H9 (cell line): ENCODE data around the gene MED27. TPM values are rescaled to one million over a fixed set of nuclear protein-coding genes. Genes with fewer than 3 reads are reported as not detected.
A peak's percentile ranks its signal among the peaks of the same experiment; 100 is the strongest.

ENCODE experiments used
- DNase-seq: peaks from one replicate; pipeline ENCODE4 v3.0.0-alpha.2; 2017
- H2AFZ ChIP-seq: one replicate; pipeline ENCODE4 v1.6.1; 2013; ENCODE audit warnings: mild to moderate bottlenecking, low read length, control low read depth, moderate library complexity
- H2AK5ac ChIP-seq: 2 replicates; pipeline ENCODE4 v1.6.1; 2013; ENCODE audit warnings: low read length, control low read depth, mixed read lengths; ENCODE audit not compliant: insufficient read length
- H2BK120ac ChIP-seq: one replicate; pipeline ENCODE4 v1.6.1; 2013; ENCODE audit warnings: low read depth, mild to moderate bottlenecking, low read length, control low read depth, inconsistent platforms; ENCODE audit not compliant: poor library complexity, severe bottlenecking
- H2BK12ac ChIP-seq: 2 replicates; pipeline ENCODE4 v1.6.1; 2013; ENCODE audit warnings: low read length, control low read depth, mixed read lengths, low read depth; ENCODE audit not compliant: insufficient read length
- H2BK15ac ChIP-seq: 2 replicates; pipeline ENCODE4 v1.6.1; 2013; ENCODE audit warnings: low read depth, low read length, control low read depth
- H2BK20ac ChIP-seq: one replicate; pipeline ENCODE4 v1.6.1; 2013; ENCODE audit warnings: low read depth, mild to moderate bottlenecking, low read length, control low read depth, inconsistent platforms; ENCODE audit not compliant: poor library complexity, severe bottlenecking
- H2BK5ac ChIP-seq: 2 replicates; pipeline ENCODE4 v1.6.1; 2013; ENCODE audit warnings: low read length, control low read depth, mixed read lengths; ENCODE audit not compliant: insufficient read length
- H3K14ac ChIP-seq: 2 replicates; pipeline ENCODE4 v1.6.1; 2013; ENCODE audit warnings: low read length, control low read depth; ENCODE audit not compliant: insufficient read depth
- H3K18ac ChIP-seq: 2 replicates; pipeline ENCODE4 v1.6.1; 2013; ENCODE audit warnings: low read depth, mild to moderate bottlenecking, mixed read lengths, low read length, control low read depth; ENCODE audit not compliant: insufficient read length
- H3K23ac ChIP-seq: 2 replicates; pipeline ENCODE4 v1.6.1; 2013; ENCODE audit warnings: low read length, control low read depth, mixed read lengths, low read depth; ENCODE audit not compliant: insufficient read length
- H3K23me2 ChIP-seq: 2 replicates; pipeline ENCODE4 v1.6.1; 2013; ENCODE audit warnings: low read depth, mild to moderate bottlenecking, mixed read lengths, low read length, control low read depth; ENCODE audit not compliant: insufficient read length, poor library complexity, severe bottlenecking
- H3K27ac ChIP-seq: 2 replicates; pipeline ENCODE4 v1.5.1; 2013; ENCODE audit warnings: low read length, control low read depth, mixed read lengths, low read depth; ENCODE audit not compliant: insufficient read length
- H3K27me3 ChIP-seq: 2 replicates; pipeline ENCODE4 v1.6.1; 2013; ENCODE audit warnings: low read length, control low read depth, inconsistent platforms; ENCODE audit not compliant: insufficient read depth
- H3K4ac ChIP-seq: 2 replicates; pipeline ENCODE4 v1.6.1; 2013; ENCODE audit warnings: low read depth, mild to moderate bottlenecking, control low read depth, inconsistent platforms, low read length, moderate library complexity
- H3K4me1 ChIP-seq: 2 replicates; pipeline ENCODE4 v1.6.1; 2013; ENCODE audit warnings: low read length, control low read depth, inconsistent platforms; ENCODE audit not compliant: insufficient read depth
- H3K4me2 ChIP-seq: 2 replicates; pipeline ENCODE4 v1.6.1; 2013; ENCODE audit warnings: low read length, control low read depth, mixed read lengths; ENCODE audit not compliant: insufficient read length, insufficient read depth
- H3K56ac ChIP-seq: 2 replicates; pipeline ENCODE4 v1.6.1; 2013; ENCODE audit warnings: low read depth, mild to moderate bottlenecking, mixed read lengths, low read length, control low read depth; ENCODE audit not compliant: insufficient read length
- H3K79me1 ChIP-seq: 2 replicates; pipeline ENCODE4 v1.6.1; 2013; ENCODE audit warnings: low read depth, mild to moderate bottlenecking, moderate library complexity, low read length, control low read depth, inconsistent platforms; ENCODE audit not compliant: insufficient read depth, poor library complexity, severe bottlenecking
- H3K79me2 ChIP-seq: 2 replicates; pipeline ENCODE4 v1.6.1; 2013; ENCODE audit warnings: low read length, control low read depth, inconsistent platforms; ENCODE audit not compliant: insufficient read depth
- H3K9ac ChIP-seq: 2 replicates; pipeline ENCODE4 v1.6.1; 2013; ENCODE audit warnings: low read length, control low read depth, mixed read lengths; ENCODE audit not compliant: insufficient read length; ENCODE audit errors: extremely low read depth
- H3K9me3 ChIP-seq: one replicate; pipeline ENCODE4 v1.6.1; 2013; ENCODE audit warnings: low read depth, low read length, inconsistent platforms; ENCODE audit not compliant: control insufficient read depth
- H3T11ph ChIP-seq: one replicate; pipeline ENCODE4 v1.6.1; 2013; ENCODE audit warnings: mild to moderate bottlenecking, low read length, control low read depth, inconsistent platforms
- H4K20me1 ChIP-seq: one replicate; pipeline ENCODE4 v1.6.1; 2013; ENCODE audit not compliant: control insufficient read depth, insufficient read length, insufficient read depth
- H4K5ac ChIP-seq: 2 replicates; pipeline ENCODE4 v1.6.1; 2013; ENCODE audit warnings: low read depth, mild to moderate bottlenecking, mixed read lengths, low read length, control low read depth; ENCODE audit not compliant: insufficient read length
- H4K8ac ChIP-seq: replicated peaks from 2 replicates; pipeline ENCODE4 v1.6.1; 2013; ENCODE audit warnings: low read length, control low read depth, mixed read lengths, low read depth; ENCODE audit not compliant: insufficient read length
- H4K91ac ChIP-seq: 2 replicates; pipeline ENCODE4 v1.6.1; 2013; ENCODE audit warnings: low read depth, mild to moderate bottlenecking, moderate library complexity, mixed read lengths, low read length, control low read depth; ENCODE audit not compliant: insufficient read length
- H3K27ac Mint-ChIP-seq, 3 experiments: 2 replicates in 2 of 3; 3 replicates in 1 of 3; pipeline ENCODE4 v1.8.0; 2020 to 2021; ENCODE audit warnings: mixed read lengths in 3 of 3, mild to moderate bottlenecking in 1 of 3, moderate library complexity in 1 of 3
- H3K27me3 Mint-ChIP-seq: 2 replicates; pipeline ENCODE4 v1.8.0; 2021; ENCODE audit warnings: low read depth, mild to moderate bottlenecking, moderate library complexity, mixed read lengths
- H3K36me3 Mint-ChIP-seq, 3 experiments: 2 replicates in 2 of 3; 3 replicates in 1 of 3; pipeline ENCODE4 v1.8.0; 2020 to 2021; ENCODE audit warnings: low read depth in 3 of 3, mixed read lengths in 3 of 3; ENCODE audit not compliant: insufficient read depth in 1 of 3
- H3K4me1 Mint-ChIP-seq, 2 experiments: 2 replicates each; pipeline ENCODE4 v1.8.0; 2020; ENCODE audit warnings: mixed read lengths in 2 of 2
- H3K4me3 Mint-ChIP-seq, 2 experiments: 2 replicates in 1 of 2; 3 replicates in 1 of 2; pipeline ENCODE4 v1.8.0; 2020 to 2021; ENCODE audit warnings: mild to moderate bottlenecking in 2 of 2, mixed read lengths in 2 of 2, moderate library complexity in 1 of 2
- H3K9me3 Mint-ChIP-seq, 2 experiments: 2 replicates in 1 of 2; 3 replicates in 1 of 2; pipeline ENCODE4 v1.8.0; 2020; ENCODE audit warnings: mild to moderate bottlenecking in 2 of 2, mixed read lengths in 2 of 2, moderate library complexity in 1 of 2
- CTCF ChIP-seq: fragments of 200-600 bp; sonication (generic); conservative IDR thresholded peaks from 3 replicates; pipeline ENCODE4 v1.8.0; 2021; ENCODE audit warnings: antibody characterized with exemption, mild to moderate bottlenecking
- WGBS: extraction: QIAGEN DNeasy Blood & Tissue Kit; methylation state at CpG from one replicate; pipeline ENCODE4 v1.1.7; 2013; ENCODE audit warnings: missing lambda C conversion rate, low lambda C conversion rate, mixed read lengths; ENCODE audit not compliant: insufficient read length; ENCODE audit errors: extremely low coverage; 5-methylcytosine and 5-hydroxymethylcytosine counted together
- total RNA-seq: library from RNA; stranded (reverse); gene quantifications from 2 replicates; pipeline ENCODE4 v1.2.1, GENCODE V29; 2021

MED27 gene
- total RNA-seq, 1 experiment from 2014 or later: 33.5 TPM

GRCh38 chr9:131872006-131872405, 207.7 kb downstream of the MED27 start:
- no peaks in the 10 kb centered on the region for H3K27me3 ChIP-seq
- H4K8ac ChIP-seq: no peak overlapping the region
- H2BK12ac ChIP-seq: no peak overlapping the region
- H2BK5ac ChIP-seq: no peak overlapping the region
- no peaks in the 10 kb centered on the region for H3K79me1 ChIP-seq
- no peak overlapping the region for H3T11ph ChIP-seq
- TF ChIP-seq CTCF: peak; percentile 82
- no peak overlapping the region for H3K4ac ChIP-seq
- H2BK15ac ChIP-seq: no peak overlapping the region
- peaks cover 15 to 30% of the 10 kb centered on the region in 2 experiments for H3K4me1 Mint-ChIP-seq
- H3K9me3 Mint-ChIP-seq: no peaks in the 10 kb centered on the region
- H3K36me3 Mint-ChIP-seq: no peaks in the 10 kb centered on the region; a peak in 1 of 7 replicates
- no peak overlapping the region for H3K4me3 Mint-ChIP-seq
- H3K56ac ChIP-seq: no peak overlapping the region
- no peak overlapping the region for H3K14ac ChIP-seq
- H3K4me1 ChIP-seq: peaks cover 2% of the 10 kb centered on the region; the same call in 1 of the 2 replicates
- no peak overlapping the region for H2BK20ac ChIP-seq
- no peak overlapping the region for H2AFZ ChIP-seq
- peak overlapping the region in 1 of 3 experiments; percentile 74; a peak in 1 of 7 replicates for H3K27ac Mint-ChIP-seq
- no peak overlapping the region for H3K27ac ChIP-seq
- H2BK120ac ChIP-seq: no peak overlapping the region
- no peak overlapping the region for H2AK5ac ChIP-seq
- no peak overlapping the region for H3K4me2 ChIP-seq
- peak; percentile 61 for DNase-seq
- no peak overlapping the region for H3K9ac ChIP-seq
- H4K91ac ChIP-seq: no peak overlapping the region
- no peak overlapping the region for H4K5ac ChIP-seq
- no peak overlapping the region for H3K18ac ChIP-seq
- H3K23ac ChIP-seq: no peak overlapping the region
- no peaks in the 10 kb centered on the region for H3K23me2 ChIP-seq
- no CpG with 5 or more reads among the region's 15 CpGs for WGBS
- no peaks in the 10 kb centered on the region for H3K79me2 ChIP-seq
- H3K9me3 ChIP-seq: no peaks in the 10 kb centered on the region
- no peaks in the 10 kb centered on the region for H4K20me1 ChIP-seq
- peaks cover 2% of the 10 kb centered on the region for H3K27me3 Mint-ChIP-seq
